ENCODE results near the gene IGFLR1. TPM values are rescaled to one million over a fixed set of nuclear protein-coding genes. Genes with fewer than 3 reads are reported as not detected.

IGFLR1 gene
- total and polyA plus RNA-seq, 4 donors, result 7.0 to 59.7 (median 31.2) TPM

- no peaks in the 10 kb centered on the region for H3K9me3 ChIP-seq (ENCODE audit: control insufficient read depth in 4 of 4, low read length in 3 of 4)
- TF ChIP-seq HNF4A (conservative IDR thresholded peaks at IDR 0.05), result no peak
- TF ChIP-seq, protein P1, sequence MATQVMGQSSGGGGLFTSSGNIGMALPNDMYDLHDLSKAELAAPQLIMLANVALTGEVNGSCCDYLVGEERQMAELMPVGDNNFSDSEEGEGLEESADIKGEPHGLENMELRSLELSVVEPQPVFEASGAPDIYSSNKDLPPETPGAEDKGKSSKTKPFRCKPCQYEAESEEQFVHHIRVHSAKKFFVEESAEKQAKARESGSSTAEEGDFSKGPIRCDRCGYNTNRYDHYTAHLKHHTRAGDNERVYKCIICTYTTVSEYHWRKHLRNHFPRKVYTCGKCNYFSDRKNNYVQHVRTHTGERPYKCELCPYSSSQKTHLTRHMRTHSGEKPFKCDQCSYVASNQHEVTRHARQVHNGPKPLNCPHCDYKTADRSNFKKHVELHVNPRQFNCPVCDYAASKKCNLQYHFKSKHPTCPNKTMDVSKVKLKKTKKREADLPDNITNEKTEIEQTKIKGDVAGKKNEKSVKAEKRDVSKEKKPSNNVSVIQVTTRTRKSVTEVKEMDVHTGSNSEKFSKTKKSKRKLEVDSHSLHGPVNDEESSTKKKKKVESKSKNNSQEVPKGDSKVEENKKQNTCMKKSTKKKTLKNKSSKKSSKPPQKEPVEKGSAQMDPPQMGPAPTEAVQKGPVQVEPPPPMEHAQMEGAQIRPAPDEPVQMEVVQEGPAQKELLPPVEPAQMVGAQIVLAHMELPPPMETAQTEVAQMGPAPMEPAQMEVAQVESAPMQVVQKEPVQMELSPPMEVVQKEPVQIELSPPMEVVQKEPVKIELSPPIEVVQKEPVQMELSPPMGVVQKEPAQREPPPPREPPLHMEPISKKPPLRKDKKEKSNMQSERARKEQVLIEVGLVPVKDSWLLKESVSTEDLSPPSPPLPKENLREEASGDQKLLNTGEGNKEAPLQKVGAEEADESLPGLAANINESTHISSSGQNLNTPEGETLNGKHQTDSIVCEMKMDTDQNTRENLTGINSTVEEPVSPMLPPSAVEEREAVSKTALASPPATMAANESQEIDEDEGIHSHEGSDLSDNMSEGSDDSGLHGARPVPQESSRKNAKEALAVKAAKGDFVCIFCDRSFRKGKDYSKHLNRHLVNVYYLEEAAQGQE (IDR thresholded peaks at IDR 0.05), result no peak
- no peak for TF ChIP-seq NR2F2 (IDR thresholded peaks at IDR 0.05)
- TF ChIP-seq FOXA1 (IDR thresholded peaks at IDR 0.05), result no peak
- TF ChIP-seq, protein P2, sequence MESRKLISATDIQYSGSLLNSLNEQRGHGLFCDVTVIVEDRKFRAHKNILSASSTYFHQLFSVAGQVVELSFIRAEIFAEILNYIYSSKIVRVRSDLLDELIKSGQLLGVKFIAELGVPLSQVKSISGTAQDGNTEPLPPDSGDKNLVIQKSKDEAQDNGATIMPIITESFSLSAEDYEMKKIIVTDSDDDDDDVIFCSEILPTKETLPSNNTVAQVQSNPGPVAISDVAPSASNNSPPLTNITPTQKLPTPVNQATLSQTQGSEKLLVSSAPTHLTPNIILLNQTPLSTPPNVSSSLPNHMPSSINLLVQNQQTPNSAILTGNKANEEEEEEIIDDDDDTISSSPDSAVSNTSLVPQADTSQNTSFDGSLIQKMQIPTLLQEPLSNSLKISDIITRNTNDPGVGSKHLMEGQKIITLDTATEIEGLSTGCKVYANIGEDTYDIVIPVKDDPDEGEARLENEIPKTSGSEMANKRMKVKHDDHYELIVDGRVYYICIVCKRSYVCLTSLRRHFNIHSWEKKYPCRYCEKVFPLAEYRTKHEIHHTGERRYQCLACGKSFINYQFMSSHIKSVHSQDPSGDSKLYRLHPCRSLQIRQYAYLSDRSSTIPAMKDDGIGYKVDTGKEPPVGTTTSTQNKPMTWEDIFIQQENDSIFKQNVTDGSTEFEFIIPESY (IDR thresholded peaks at IDR 0.05), result no peak
- peaks cover 0 to 10% (median 2%) of the 10 kb centered on the region in 4 donors for H3K4me1 ChIP-seq (ENCODE audit: control insufficient read depth in 4 of 4, insufficient read depth in 4 of 4, low read length in 3 of 4)
- DNase-seq (ENCODE audit: low spot score), result no peak
- WGBS, result 96% methylated on average over 8 of the region's 8 CpGs
- H3K4me3 ChIP-seq (ENCODE audit: low read depth in 1 of 3, low read length in 3 of 3), result no peak overlapping the region
- no peak overlapping the region for H3K27ac ChIP-seq (ENCODE audit: low read depth in 1 of 2, low read length in 2 of 2)
- H3K27me3 ChIP-seq (ENCODE audit: control insufficient read depth in 4 of 4, insufficient read depth in 4 of 4, low read length in 3 of 4), result no peaks in the 10 kb centered on the region
- peaks cover 31 to 88% (median 41%) of the 10 kb centered on the region in 4 donors for H3K36me3 ChIP-seq (ENCODE audit: control insufficient read depth in 4 of 4, insufficient read depth in 3 of 4, low read depth in 1 of 4, low read length in 3 of 4)
- no peak overlapping the region for H3K9ac ChIP-seq (ENCODE audit: low read depth in 1 of 2, low read length in 2 of 2)
Observed at GRCh38 chr19:35734273-35734672, 8.0 kb downstream of the IGFLR1 start.

GRCh38 chr19:35733180-35734125, 8.8 kb downstream of the IGFLR1 start:
- H3K27ac ChIP-seq (ENCODE audit: low read depth in 1 of 2, low read length in 2 of 2), result no peak overlapping the region
- 94% methylated on average over 35 of the region's 35 CpGs for WGBS
- no peaks in the 10 kb centered on the region for H3K27me3 ChIP-seq (ENCODE audit: control insufficient read depth in 4 of 4, insufficient read depth in 4 of 4, low read length in 3 of 4)
- peaks cover 0 to 2% (median 0%) of the 10 kb centered on the region in 4 donors for H3K4me1 ChIP-seq (ENCODE audit: control insufficient read depth in 4 of 4, insufficient read depth in 4 of 4, low read length in 3 of 4)
- DNase-seq (ENCODE audit: low spot score), result no peak
- H3K36me3 ChIP-seq (ENCODE audit: control insufficient read depth in 4 of 4, insufficient read depth in 3 of 4, low read depth in 1 of 4, low read length in 3 of 4), result peaks cover 37 to 91% (median 47%) of the 10 kb centered on the region in 4 donors
- no peak overlapping the region for H3K4me3 ChIP-seq (ENCODE audit: low read depth in 1 of 3, low read length in 3 of 3)
- H3K9ac ChIP-seq (ENCODE audit: low read depth in 1 of 2, low read length in 2 of 2), result no peak overlapping the region
- H3K9me3 ChIP-seq (ENCODE audit: control insufficient read depth in 4 of 4, low read length in 3 of 4), result no peaks in the 10 kb centered on the region
- no peak for TF ChIP-seq JUND (IDR thresholded peaks at IDR 0.05)
- TF ChIP-seq HNF4A (conservative IDR thresholded peaks at IDR 0.05), result no peak
- no peak for TF ChIP-seq FOXA1 (IDR thresholded peaks at IDR 0.05)
- no peak for TF ChIP-seq RAD21 (IDR thresholded peaks at IDR 0.05)
- no peak for TF ChIP-seq GABPA (IDR thresholded peaks at IDR 0.05 in 1 of 2, conservative IDR thresholded peaks at IDR 0.05 in 1 of 2)
- no peak for TF ChIP-seq HNF4G (IDR thresholded peaks at IDR 0.05)
- no peak for TF ChIP-seq EGR1 (IDR thresholded peaks at IDR 0.05; ENCODE audit: low read depth in 2 of 2)
- no peak for TF ChIP-seq SP1 (IDR thresholded peaks at IDR 0.05)
- TF ChIP-seq, protein P3, sequence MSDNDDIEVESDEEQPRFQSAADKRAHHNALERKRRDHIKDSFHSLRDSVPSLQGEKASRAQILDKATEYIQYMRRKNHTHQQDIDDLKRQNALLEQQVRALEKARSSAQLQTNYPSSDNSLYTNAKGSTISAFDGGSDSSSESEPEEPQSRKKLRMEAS (IDR thresholded peaks at IDR 0.05), result no peak
- TF ChIP-seq TAF1 (conservative IDR thresholded peaks at IDR 0.05), result no peak
- TF ChIP-seq, protein P4, sequence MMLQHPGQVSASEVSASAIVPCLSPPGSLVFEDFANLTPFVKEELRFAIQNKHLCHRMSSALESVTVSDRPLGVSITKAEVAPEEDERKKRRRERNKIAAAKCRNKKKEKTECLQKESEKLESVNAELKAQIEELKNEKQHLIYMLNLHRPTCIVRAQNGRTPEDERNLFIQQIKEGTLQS (IDR thresholded peaks at IDR 0.05), result no peak
- no peak for TF ChIP-seq NR2F2 (IDR thresholded peaks at IDR 0.05)
- TF ChIP-seq, protein P2 (IDR thresholded peaks at IDR 0.05), result no peak
- TF ChIP-seq, protein P1 (IDR thresholded peaks at IDR 0.05), result no peak
- TF ChIP-seq YY1 (IDR thresholded peaks at IDR 0.05), result no peak
- TF ChIP-seq CTCF (IDR thresholded peaks at IDR 0.05; ENCODE audit: low read depth, low read length, missing input control), result no peak

All from liver (tissue), 9 donors.